ENCODE results near the gene ANGPTL2. TPM values are rescaled to one million over a fixed set of nuclear protein-coding genes. Genes with fewer than 3 reads are reported as not detected.

ANGPTL2 gene
- total and polyA plus RNA-seq, 9 of the 15 experiments (the other 6 are each of a cell fraction or from before 2014, with no cell fraction given): not detected

DNA sequence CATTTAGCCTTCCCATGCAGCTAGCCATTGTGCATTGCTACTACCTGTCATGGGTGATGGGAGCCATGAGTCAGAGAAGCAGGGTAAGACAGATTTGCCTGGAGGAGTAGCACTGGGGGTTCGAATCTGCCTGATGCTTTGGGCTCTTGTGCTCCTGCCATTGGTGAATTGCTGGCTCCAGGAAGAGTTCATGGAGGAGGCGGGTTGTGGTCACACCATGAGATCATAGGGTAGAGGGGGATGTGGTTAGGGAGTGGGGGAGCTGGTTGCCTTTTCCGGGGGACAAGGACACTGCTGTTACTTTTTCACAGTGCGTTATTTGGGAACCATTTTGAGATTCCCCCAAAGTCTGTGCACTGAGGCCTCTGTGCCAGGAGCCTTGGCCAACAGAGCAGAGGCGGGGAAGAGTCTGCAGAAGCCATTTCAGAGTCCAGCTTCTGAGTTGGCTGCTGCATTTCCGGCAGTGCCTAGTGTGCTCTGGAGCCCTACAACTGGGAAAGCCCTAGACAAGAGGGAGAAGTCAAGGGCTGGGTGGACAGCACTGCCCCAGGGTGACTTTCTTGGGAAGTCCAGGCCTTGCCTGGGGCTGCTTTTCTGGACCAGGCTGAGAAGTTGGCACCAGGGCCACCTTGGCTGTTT lies 6.2 kb downstream of the ANGPTL2 start (continued):
- TF ChIP-seq, protein P1, sequence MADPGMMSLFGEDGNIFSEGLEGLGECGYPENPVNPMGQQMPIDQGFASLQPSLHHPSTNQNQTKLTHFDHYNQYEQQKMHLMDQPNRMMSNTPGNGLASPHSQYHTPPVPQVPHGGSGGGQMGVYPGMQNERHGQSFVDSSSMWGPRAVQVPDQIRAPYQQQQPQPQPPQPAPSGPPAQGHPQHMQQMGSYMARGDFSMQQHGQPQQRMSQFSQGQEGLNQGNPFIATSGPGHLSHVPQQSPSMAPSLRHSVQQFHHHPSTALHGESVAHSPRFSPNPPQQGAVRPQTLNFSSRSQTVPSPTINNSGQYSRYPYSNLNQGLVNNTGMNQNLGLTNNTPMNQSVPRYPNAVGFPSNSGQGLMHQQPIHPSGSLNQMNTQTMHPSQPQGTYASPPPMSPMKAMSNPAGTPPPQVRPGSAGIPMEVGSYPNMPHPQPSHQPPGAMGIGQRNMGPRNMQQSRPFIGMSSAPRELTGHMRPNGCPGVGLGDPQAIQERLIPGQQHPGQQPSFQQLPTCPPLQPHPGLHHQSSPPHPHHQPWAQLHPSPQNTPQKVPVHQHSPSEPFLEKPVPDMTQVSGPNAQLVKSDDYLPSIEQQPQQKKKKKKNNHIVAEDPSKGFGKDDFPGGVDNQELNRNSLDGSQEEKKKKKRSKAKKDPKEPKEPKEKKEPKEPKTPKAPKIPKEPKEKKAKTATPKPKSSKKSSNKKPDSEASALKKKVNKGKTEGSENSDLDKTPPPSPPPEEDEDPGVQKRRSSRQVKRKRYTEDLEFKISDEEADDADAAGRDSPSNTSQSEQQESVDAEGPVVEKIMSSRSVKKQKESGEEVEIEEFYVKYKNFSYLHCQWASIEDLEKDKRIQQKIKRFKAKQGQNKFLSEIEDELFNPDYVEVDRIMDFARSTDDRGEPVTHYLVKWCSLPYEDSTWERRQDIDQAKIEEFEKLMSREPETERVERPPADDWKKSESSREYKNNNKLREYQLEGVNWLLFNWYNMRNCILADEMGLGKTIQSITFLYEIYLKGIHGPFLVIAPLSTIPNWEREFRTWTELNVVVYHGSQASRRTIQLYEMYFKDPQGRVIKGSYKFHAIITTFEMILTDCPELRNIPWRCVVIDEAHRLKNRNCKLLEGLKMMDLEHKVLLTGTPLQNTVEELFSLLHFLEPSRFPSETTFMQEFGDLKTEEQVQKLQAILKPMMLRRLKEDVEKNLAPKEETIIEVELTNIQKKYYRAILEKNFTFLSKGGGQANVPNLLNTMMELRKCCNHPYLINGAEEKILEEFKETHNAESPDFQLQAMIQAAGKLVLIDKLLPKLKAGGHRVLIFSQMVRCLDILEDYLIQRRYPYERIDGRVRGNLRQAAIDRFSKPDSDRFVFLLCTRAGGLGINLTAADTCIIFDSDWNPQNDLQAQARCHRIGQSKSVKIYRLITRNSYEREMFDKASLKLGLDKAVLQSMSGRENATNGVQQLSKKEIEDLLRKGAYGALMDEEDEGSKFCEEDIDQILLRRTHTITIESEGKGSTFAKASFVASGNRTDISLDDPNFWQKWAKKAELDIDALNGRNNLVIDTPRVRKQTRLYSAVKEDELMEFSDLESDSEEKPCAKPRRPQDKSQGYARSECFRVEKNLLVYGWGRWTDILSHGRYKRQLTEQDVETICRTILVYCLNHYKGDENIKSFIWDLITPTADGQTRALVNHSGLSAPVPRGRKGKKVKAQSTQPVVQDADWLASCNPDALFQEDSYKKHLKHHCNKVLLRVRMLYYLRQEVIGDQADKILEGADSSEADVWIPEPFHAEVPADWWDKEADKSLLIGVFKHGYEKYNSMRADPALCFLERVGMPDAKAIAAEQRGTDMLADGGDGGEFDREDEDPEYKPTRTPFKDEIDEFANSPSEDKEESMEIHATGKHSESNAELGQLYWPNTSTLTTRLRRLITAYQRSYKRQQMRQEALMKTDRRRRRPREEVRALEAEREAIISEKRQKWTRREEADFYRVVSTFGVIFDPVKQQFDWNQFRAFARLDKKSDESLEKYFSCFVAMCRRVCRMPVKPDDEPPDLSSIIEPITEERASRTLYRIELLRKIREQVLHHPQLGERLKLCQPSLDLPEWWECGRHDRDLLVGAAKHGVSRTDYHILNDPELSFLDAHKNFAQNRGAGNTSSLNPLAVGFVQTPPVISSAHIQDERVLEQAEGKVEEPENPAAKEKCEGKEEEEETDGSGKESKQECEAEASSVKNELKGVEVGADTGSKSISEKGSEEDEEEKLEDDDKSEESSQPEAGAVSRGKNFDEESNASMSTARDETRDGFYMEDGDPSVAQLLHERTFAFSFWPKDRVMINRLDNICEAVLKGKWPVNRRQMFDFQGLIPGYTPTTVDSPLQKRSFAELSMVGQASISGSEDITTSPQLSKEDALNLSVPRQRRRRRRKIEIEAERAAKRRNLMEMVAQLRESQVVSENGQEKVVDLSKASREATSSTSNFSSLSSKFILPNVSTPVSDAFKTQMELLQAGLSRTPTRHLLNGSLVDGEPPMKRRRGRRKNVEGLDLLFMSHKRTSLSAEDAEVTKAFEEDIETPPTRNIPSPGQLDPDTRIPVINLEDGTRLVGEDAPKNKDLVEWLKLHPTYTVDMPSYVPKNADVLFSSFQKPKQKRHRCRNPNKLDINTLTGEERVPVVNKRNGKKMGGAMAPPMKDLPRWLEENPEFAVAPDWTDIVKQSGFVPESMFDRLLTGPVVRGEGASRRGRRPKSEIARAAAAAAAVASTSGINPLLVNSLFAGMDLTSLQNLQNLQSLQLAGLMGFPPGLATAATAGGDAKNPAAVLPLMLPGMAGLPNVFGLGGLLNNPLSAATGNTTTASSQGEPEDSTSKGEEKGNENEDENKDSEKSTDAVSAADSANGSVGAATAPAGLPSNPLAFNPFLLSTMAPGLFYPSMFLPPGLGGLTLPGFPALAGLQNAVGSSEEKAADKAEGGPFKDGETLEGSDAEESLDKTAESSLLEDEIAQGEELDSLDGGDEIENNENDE (IDR thresholded peaks at IDR 0.05; ENCODE audit: low read depth, low read length): no peak
- TF ChIP-seq, protein P2, sequence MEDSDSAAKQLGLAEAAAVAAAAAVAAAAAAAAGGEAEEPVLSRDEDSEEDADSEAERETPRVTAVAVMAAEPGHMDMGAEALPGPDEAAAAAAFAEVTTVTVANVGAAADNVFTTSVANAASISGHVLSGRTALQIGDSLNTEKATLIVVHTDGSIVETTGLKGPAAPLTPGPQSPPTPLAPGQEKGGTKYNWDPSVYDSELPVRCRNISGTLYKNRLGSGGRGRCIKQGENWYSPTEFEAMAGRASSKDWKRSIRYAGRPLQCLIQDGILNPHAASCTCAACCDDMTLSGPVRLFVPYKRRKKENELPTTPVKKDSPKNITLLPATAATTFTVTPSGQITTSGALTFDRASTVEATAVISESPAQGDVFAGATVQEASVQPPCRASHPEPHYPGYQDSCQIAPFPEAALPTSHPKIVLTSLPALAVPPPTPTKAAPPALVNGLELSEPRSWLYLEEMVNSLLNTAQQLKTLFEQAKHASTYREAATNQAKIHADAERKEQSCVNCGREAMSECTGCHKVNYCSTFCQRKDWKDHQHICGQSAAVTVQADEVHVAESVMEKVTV (CRISPR knock-in tag; IDR thresholded peaks at IDR 0.05): no peak
- TF ChIP-seq MTA1 (IDR thresholded peaks at IDR 0.05; ENCODE audit: borderline replicate concordance): no peak
- TF ChIP-seq SRF (CRISPR knock-in tag; IDR thresholded peaks at IDR 0.05): no peak
- no peak for TF ChIP-seq ESRRB (CRISPR knock-in tag; IDR thresholded peaks at IDR 0.05; ENCODE audit: borderline replicate concordance)
- no peak for TF ChIP-seq CCNT2 (IDR thresholded peaks at IDR 0.05; ENCODE audit: borderline replicate concordance, extremely low read depth, insufficient read length, low read depth, low read length)
- TF ChIP-seq NCOA1 (IDR thresholded peaks at IDR 0.05; ENCODE audit: low read depth): no peak
- no peak for TF ChIP-seq GTF2E2 (tag; IDR thresholded peaks at IDR 0.05)
- 0 out of 2 replicates have a peak, but pooled peaks have one; percentile 57 for TF ChIP-seq BACH1 (tag; IDR thresholded peaks at IDR 0.05)
- no peak for TF ChIP-seq GATAD2B (IDR thresholded peaks at IDR 0.05; ENCODE audit: borderline replicate concordance)
- no peak for TF ChIP-seq SNIP1 (IDR thresholded peaks at IDR 0.05; ENCODE audit: low read depth)
- TF ChIP-seq NFRKB (IDR thresholded peaks at IDR 0.05; ENCODE audit: low read depth): no peak
- TF ChIP-seq NUFIP1 (IDR thresholded peaks at IDR 0.05; ENCODE audit: partially characterized antibody): no peak
- TF ChIP-seq MECOM (CRISPR knock-in tag; IDR thresholded peaks at IDR 0.05): no peak
- TF ChIP-seq CAMTA2 (CRISPR knock-in tag; conservative IDR thresholded peaks at IDR 0.05): no peak
- TF ChIP-seq ZNF589 (CRISPR knock-in tag; IDR thresholded peaks at IDR 0.05; ENCODE audit: low read depth): 0 out of 2 replicates have a peak, but pooled peaks have one; percentile 33
- no peak for TF ChIP-seq ARID1B (IDR thresholded peaks at IDR 0.05)

Data from K562 (cell line).